GM18909 (cell line): ENCODE measurements around the gene KSR2.

Experiments used
- ATAC-seq: cut with Tn5 transposase; IDR thresholded peaks from one replicate; pipeline ENCODE4 v1.9.1; 2021; ENCODE audit warnings: mild to moderate bottlenecking; ENCODE audit not compliant: unreplicated experiment, poor library complexity

KSR2 gene

DNA sequence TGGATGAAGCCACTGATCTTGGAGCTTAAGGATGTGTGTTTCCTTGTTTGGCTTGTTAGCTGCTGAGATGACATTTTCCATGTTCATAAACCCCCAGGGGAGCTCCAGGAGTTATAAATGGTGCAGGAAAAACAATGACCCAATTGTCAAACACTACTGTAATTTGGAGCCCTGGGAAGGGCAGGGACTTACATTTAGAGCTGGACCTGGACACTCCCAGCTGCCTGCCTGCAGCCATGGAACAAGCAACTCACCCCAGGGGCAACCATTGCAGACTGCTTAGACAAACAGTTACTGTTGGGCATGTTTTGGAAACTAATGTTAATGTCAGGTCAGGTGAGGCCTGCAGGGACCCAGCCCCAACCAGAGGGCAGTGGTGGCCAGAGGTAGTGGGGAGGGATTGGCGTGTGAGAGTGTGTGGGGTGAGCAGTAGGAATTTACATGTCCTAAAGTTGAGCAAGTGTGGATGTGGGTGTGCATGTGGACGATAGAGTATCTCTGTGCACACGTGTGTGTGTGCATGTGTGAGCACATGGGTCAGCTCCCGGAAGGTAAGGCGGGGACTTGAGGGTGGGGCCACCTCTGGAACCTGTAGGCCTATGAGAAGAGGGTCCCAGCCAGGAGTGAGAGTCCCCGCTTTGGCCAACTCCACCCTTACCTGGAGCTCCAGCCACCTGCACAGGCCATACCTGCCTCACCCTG is 521.0 kb downstream of the KSR2 start:
- no peak for ATAC-seq

DNA sequence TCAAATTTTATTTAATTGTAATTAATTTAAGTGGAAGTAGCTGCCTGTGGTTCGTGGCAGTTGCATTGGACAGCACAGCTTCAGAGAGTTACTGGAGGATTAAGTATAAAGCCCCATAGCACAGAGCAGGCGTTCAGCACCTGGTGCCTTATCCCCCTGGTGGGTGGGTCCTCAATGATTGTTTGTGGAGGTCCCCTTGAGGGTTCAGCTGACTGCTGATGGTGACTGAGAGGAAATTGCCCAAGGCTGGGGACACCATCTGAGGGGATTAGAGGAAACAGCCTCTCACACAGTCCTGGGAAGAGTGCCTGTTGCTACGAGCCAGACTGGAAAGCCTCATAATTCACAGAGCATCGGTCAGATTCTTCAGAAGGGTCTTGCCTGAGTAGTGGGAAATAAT is 524.0 kb downstream of the KSR2 start:
- ATAC-seq: no peak

DNA sequence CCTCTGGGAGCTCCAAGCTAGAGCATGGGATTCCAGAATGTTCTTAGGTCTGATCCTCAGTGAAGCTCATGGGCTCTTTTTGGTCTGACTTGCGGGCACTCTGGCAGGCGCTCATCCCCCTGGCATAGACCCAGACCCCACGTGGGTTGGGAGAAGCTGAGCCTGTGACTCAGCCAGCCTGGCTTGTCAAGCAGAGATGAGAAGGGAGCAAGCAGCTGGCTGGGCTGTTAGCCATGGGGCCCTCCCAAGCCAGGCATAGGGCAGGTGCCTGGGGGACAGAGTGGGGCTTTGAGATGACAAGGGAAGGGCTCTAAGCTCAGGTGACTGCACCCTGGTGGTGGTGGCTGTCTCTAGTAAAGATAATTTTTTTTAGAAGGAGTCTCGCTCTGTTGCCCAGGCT is 527.0 kb downstream of the KSR2 start:
- no peak for ATAC-seq

DNA sequence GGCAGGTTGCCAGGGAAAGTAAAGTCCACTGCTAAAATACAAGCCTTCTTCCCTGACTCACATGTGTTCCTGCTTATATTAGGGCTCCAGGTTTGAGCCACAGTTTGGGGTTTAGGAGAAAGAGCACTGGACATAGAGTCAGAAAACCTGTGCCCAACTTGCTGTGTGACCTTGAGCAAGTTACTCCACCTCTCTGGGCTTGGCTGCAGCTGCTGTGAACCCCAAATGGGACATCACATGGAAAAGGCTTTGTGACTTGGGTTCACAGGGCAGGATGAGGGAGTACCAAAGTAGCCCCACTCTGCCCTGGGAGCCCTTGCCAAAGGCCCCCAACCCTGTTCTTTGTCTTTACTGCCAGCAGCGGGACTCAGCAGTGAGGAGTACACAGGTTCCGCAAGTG is 528.4 kb downstream of the KSR2 start:
- no peak for ATAC-seq

DNA sequence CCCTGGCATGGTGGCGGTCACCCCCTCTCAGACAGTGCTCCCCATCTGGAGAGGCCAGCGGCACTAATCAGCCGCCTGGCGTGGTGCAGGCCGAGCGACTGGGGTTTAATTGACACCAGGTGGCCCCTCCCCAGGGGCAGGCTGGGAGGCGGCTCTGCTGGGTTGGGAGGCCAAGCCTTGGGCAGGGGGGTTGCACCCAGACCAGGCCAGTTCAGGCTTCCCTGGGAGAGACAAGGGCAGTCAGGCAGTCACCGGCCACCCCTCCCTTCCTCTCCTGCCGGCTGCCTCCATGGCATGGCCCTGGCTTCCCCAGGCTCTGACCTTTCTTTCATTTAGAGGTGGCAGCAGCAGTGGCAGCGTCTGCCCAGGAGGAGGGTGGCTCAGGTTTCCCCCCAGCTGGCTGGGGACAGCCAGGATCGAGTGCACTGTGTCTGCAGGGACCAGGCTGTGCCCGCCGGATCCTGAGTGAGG is 529.2 kb downstream of the KSR2 start:
- ATAC-seq: no peak

DNA sequence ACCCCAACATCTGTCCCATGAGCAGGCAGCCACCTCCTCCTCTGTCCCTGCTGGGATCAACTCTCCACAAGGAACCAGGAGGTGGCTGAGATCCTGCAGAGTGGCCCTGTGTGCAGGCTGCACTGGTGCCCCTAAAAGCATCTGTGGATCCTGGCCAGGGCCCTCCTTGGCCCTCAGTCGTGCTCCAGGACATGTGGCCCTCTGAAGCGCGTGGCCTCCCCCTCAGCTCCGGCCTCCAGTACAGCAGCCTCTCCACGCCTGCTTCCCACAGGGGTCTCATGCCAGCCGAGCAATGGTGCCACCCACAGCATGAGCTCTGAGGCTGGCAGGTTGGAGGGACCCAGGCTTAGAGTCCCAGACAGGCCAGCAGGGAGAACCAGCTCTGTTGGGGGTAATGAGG is 530.0 kb downstream of the KSR2 start:
- no peak for ATAC-seq

DNA sequence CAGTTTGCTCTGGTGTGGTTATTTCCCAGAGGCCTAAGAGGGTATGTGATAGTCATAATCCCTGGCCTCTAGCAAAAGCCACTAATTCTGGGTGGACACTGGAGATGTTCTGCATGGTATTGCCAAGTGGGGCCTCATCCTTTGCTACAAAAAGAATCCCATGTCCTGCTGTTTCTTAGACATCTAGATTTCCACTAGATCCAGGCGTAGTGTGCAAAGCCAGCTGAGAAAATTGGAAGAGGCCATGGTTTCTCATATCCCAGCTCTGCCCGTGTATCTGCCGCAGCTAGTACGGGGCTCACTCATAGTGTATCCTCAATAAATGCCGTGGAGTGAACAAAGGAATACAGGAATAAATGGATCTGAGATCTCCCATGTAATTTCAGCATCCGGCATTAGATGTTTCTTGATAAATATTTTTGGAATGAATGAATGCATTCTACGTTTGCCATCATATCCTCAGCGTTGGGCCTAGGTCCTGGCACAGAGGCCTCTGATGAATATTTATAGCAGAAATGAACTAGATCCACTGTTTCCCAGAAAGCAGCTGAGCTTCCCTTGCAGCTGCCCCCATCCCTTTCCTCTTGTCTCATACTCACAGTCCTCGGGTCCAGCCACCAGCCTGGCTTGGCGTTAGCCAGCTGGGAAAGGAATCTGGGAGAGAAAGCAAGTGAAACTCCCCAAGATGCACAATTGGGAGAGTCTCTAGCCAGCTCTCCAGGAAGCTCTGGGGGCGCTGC is 531.1 kb downstream of the KSR2 start:
- ATAC-seq: no peak

DNA sequence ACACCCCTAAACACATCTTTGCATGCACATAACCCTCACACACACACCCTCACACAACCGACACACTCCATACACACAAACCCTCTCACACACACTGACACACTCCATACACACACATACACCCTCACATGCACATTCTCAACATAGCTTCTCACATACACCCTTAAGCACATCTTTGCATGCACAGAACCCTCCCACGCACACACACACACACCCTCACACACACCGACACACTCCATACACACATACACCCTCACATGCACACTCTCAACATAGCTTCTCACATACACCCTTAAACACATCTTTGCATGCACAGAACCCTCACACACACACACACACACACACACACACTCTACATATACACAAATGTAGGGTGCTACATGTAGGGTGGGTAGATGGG is 534.9 kb downstream of the KSR2 start:
- ATAC-seq: no peak

DNA sequence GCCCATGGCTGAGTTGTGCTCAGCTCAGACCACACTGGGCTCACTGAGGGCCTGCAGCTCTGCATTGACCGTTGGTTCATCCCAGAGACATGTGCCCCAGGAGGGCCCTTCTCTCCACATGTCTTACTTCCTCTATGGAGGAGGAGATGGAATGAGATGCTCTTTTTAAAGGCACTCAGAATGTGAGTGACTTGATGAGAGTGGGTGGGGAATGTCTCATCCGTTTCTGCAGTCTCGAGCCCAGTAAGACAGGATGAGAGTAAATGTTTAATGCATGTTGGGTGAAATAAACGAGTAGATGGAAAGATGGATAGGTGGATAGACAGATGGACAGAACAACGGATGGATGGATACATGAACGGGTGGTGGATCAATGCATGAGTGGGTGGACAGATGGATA is 538.5 kb downstream of the KSR2 start:
- ATAC-seq: no peak

DNA sequence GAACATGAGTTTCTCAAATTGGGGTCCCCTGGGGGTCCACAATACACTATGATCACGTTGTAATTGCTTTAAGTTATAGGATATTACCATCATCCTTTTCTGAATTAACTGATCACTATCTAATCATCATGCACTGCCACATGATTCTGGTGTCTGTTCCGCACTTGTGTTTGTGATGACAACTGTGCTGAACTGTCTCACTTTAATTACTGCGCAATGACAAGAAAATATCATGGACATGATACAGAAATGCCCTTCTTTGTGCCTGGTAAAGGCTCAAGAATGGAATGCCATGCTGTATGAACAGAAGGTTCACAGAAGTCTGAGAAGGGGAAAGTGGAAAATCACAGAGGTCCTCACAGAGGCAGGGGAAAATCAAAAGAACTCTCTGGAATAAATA is 541.6 kb downstream of the KSR2 start:
- ATAC-seq: no peak

DNA sequence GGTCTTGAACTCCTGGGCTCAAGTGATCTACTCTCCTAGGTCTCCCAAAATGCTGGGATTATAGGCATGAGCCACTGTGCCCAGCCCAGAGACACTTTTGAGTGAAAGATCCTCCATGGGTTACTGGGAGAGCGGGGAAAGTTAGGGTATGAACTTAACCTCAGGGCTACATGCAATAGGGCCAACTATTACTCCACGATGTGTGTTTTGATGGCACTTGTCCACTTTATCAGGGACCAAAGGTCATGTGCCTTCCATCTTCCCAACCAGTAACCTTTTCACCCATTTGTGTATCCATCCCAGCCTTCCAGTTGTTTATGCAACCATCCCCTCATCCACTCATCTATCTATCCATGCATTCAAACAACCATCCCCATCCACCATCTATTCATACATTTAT is 546.8 kb downstream of the KSR2 start:
- ATAC-seq: no peak

DNA sequence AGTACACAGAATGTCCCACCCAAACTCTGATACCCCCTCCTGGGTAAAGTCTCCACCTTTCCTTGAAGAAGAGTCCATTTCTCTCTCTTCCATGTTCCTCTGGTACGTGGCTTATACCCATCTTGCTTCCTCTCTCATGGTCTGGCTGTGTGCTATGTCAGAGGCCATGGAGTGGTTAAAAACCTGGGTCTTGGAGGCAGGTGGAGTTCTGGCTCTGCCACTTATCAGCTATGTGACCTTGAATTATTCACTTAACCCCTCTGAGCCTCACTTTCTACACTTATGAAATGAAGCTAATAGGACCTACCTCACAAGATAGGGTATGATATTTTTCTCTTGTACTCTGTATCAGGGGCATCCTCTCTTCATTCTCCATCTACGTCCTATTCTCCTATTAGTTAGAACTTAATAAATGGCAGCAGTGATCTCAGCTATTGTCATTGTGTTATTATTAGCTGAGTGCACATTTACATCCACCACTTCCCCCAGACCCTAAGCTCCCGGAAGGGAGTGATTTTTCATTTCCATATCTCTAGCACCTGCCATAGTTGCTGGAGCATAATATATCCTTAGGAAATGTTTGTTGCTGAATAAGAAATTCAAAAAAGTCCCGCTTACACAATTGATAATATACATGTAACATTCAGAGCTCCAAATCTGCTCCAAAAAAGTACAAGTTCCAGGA is 547.6 kb downstream of the KSR2 start:
- no peak for ATAC-seq

DNA sequence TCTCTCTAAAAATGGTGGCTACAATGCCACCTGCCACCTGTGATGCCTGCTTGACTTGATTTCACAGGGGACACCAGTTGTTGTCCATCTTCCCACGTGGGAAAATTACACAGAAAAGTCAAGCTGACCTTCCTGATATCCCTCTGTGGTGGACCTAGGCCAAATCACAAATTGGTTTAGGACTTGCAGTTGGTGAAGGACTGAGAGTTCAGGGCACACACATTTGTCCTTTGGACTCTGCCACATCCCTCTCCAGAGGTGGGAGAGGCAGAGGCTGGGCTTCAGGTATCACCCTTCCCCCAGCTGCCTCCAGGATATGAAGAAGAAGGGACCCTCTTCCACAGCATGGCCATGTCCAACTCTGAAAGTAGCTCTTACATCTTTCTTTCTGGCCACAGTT is 551.8 kb downstream of the KSR2 start:
- ATAC-seq: no peak

DNA sequence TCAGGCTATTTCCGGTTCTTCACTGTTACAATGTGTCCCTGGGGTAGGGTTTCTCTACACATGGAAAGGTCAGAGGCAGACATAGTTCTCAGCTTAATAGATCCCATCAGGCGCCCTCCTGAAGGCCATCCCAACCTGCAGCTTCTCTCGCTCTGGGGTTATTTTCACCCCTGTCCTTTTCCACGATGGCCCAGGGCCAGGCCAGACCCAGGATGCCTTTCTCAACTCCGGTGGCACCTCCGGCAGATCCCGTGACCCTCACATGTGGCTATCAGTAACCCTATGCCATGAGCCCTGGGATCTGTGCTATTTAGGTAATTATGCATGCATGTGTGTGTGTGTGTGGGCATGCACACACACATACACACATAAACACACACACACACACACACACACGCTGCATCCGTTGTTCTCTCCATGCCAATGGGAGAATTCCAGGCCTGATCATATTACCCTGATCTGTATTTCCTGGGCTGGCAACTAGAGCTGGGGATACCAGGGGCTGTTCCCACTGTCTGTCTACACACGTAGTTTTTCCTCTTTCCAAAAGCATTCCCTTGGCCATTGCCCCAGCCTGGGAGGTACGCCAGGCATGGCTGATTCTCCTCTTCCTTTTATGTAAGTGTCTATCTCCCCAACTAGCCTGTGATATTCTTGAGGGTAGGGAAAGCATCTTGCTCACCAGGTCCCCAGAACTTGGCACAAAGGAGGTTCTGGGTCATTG is 556.2 kb downstream of the KSR2 start:
- ATAC-seq: no peak

DNA sequence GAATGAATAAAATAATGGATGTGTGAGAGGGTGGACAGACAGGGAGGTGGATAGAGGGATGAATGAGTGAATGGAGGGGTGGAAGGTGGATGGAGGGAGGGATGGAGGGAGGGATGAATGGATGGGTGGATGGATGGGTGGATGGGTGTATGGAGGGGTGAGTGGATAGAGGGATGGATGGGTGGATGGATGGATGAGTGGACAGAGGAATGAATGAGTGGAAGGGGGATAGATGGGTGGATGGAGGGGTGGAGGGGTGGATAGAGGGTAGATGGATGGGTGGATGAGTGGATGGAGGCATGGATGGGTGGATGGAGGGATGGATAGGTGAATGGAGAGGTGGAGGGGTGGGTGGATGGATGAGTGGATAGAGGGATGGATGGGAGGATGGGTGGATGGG is 559.5 kb downstream of the KSR2 start:
- ATAC-seq: no peak

DNA sequence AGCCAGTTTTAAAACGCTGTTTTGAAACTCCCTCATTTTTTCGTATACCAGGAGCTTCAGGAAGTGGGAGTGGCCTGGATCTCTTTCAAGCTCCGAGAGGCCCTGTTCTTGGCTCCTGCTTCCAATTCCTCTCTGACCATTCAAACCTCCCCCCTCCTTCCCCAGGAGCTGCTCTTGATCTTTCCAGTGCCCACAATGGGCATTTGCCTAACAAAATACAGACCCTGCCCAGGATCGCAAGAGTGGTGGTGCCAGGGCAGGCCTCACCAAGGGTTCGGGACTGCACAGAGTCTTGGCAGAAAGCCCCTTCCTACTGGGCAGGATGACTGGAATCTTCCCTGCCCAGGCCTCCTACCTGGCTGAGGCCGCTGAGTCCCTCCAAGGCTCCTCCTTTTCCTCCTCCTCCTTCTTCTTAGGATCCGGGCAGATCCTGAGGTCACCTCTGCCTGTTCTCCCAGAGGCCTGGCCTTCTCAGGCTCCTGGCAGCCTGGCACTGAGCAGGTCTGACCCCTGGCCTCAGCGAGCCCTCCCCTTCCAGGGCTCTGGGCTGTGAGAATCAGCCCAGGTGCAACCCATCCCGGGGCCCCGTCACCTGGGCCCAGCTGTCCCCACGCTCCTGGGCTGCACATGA is 560.5 kb downstream of the KSR2 start:
- no peak for ATAC-seq

DNA sequence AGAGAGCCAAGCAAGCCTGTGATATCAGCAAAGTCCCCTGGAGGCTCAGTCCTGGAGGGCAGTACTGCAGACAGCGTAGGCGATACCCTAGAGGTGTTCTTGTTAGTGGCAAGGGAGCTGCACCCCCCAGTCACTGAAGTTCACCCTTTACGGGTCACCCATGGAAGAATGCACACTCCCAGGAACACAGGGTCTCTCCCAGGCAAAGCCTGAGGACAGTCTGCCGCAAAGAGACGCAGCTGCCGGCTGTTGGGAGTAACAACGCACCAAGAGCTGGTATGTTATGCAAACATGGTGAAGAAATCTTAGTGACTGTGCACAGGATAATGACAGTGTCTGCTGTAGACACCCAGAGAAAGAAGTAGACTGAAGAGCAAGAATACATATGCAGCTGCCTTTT is 563.9 kb downstream of the KSR2 start:
- ATAC-seq: no peak

DNA sequence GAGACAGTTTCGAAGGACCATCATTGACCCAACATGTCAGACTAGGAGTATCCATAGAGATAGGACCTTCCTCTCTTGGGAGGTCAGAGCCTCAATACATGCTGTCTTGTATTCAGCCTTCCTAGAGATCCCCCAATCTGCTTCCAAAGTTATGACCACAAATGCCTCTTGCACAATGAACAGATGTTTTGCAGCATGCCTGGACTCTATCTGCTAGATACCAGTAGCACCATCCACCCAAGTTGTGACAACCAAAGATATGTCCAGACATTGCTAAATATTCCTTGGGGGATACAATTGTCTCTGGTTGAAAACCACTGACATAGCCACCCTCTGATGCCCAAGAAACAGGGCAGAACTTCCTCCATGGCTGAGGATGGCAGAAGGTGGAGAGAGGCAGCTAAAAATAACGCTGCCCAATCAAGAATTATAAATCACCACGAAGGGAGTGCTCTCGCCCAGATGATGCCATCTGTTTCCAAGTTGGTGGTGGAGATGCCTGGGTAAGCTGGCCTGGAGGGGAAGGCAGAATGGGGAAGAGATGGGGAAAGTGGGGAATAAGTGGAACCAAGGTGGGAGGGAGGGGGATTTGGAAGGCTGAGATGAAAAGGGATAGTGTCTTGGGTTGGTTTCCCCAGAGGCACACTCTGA is 564.5 kb downstream of the KSR2 start:
- ATAC-seq: no peak

DNA sequence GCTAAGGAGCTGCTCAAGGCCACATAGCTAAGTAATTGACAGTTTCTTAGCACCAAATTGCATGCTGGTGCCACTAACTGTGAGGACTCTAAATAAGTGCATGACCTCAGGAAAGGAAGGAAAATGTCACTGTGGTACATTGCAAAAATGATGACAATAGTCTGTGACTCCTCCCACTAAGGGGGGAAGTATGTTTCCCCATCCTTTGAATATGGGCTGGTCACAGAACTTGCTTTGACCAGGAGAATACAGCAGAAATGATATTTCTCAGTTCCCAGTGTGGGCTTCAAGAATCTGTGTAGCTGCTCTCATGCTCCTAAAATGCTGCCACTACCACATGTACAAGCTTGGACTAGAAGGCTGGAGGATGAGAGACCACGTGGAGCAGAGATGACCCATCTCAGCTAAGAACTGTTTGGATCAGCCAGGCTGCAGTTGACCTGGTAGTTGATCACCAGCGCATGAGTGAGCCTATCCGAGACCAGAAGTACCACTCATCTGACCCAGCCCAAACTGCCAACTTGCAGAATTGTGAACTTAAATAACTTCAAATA is 565.1 kb downstream of the KSR2 start:
- ATAC-seq: no peak
